ENCODE data around the gene NOPCHAP1. TPM values are rescaled to one million over a fixed set of nuclear protein-coding genes. Genes with fewer than 3 reads are reported as not detected.

Gene NOPCHAP1
- total RNA-seq, 1 donor from 2014 or later: 17.1 TPM

- Mint-ChIP-seq H3K4me3 (no peak overlapping the region), H3K9me3 (no peaks in the 10 kb centered on the region), H3K27me3 (ENCODE audit: low read depth) (no peaks in the 10 kb centered on the region), H3K36me3 (peaks cover 66% of the 10 kb centered on the region), H3K4me1 (peaks cover 2% of the 10 kb centered on the region), H3K27ac (no peak overlapping the region)
- DNase-seq (ENCODE audit: low spot score in 2 of 2, unreplicated experiment in 2 of 2): no peak
- no peak for TF ChIP-seq CTCF (IDR thresholded peaks at IDR 0.05; ENCODE audit: unreplicated experiment)
Measured at GRCh38 chr12:104997541-104997940, 11.4 kb downstream of the NOPCHAP1 start.

GRCh38 chr12:104998423-104999346 lies 12.6 kb downstream of the NOPCHAP1 start:
- Mint-ChIP-seq H3K9me3 (no peaks in the 10 kb centered on the region), H3K36me3 (peaks cover 65% of the 10 kb centered on the region), H3K4me3 (no peak overlapping the region), H3K27ac (no peak overlapping the region), H3K4me1 (peaks cover 2% of the 10 kb centered on the region), H3K27me3 (ENCODE audit: low read depth) (no peaks in the 10 kb centered on the region)
- DNase-seq (ENCODE audit: low spot score in 2 of 2, unreplicated experiment in 2 of 2): no peak
- no peak for TF ChIP-seq CTCF (IDR thresholded peaks at IDR 0.05; ENCODE audit: unreplicated experiment)

- Mint-ChIP-seq H3K27me3 (ENCODE audit: low read depth) (no peaks in the 10 kb centered on the region), H3K4me1 (peaks cover 2% of the 10 kb centered on the region), H3K27ac (no peak overlapping the region), H3K36me3 (peaks cover 66% of the 10 kb centered on the region), H3K4me3 (no peak overlapping the region), H3K9me3 (no peaks in the 10 kb centered on the region)
- no peak for DNase-seq (ENCODE audit: low spot score in 2 of 2, unreplicated experiment in 2 of 2)
- no peak for TF ChIP-seq CTCF (IDR thresholded peaks at IDR 0.05; ENCODE audit: unreplicated experiment)
Measured at GRCh38 chr12:104999347-104999685, 13.2 kb downstream of the NOPCHAP1 start.

GRCh38 chr12:105001476-105001875 lies 15.4 kb downstream of the NOPCHAP1 start:
- no peak overlapping the region for H3K4me3 Mint-ChIP-seq
- DNase-seq (ENCODE audit: low spot score in 2 of 2, unreplicated experiment in 2 of 2): no peak
- H3K27ac Mint-ChIP-seq: no peak overlapping the region
- H3K27me3 Mint-ChIP-seq (ENCODE audit: low read depth): no peaks in the 10 kb centered on the region
- H3K4me1 Mint-ChIP-seq: peaks cover 2% of the 10 kb centered on the region
- no peaks in the 10 kb centered on the region for H3K9me3 Mint-ChIP-seq
- peaks cover 68% of the 10 kb centered on the region for H3K36me3 Mint-ChIP-seq
- TF ChIP-seq CTCF (IDR thresholded peaks at IDR 0.05; ENCODE audit: unreplicated experiment): no peak

- H3K27me3 Mint-ChIP-seq (ENCODE audit: low read depth): no peaks in the 10 kb centered on the region
- no peak for DNase-seq (ENCODE audit: low spot score in 2 of 2, unreplicated experiment in 2 of 2)
- TF ChIP-seq CTCF (IDR thresholded peaks at IDR 0.05; ENCODE audit: unreplicated experiment): no peak
- H3K27ac Mint-ChIP-seq: no peak overlapping the region
- H3K9me3 Mint-ChIP-seq: peaks cover 37% of the 10 kb centered on the region
- H3K4me1 Mint-ChIP-seq: no peaks in the 10 kb centered on the region
- no peak overlapping the region for H3K4me3 Mint-ChIP-seq
- H3K36me3 Mint-ChIP-seq: peaks cover 54% of the 10 kb centered on the region
Measured at GRCh38 chr12:105013892-105014291, 27.8 kb downstream of the NOPCHAP1 start.

All from mesothelial cell of epicardium (in vitro differentiated cells).